CD1c-positive myeloid dendritic cell (primary cell): Measurements from ENCODE around the gene CHST11.

ENCODE experiments used
- DNase-seq: peaks from one replicate; pipeline ENCODE4 v3.0.0-alpha.2; 2016; ENCODE audit errors: extremely low spot score

The CHST11 gene

GRCh38 chr12:104630230-104630670 is 173.5 kb downstream of the CHST11 start:
- DNase-seq, result peak; percentile 38

- no peak for DNase-seq
Measured at GRCh38 chr12:104631867-104632266, 175.1 kb downstream of the CHST11 start.

- DNase-seq, result no peak
Measured at GRCh38 chr12:104632724-104633201, 176.0 kb downstream of the CHST11 start.

- DNase-seq, result no peak
Measured at GRCh38 chr12:104634044-104634443, 177.3 kb downstream of the CHST11 start.

- no peak for DNase-seq
Measured at GRCh38 chr12:104634852-104635251, 178.1 kb downstream of the CHST11 start.

- DNase-seq, result no peak
Measured at GRCh38 chr12:104635607-104636343, 179.0 kb downstream of the CHST11 start.

GRCh38 chr12:104636496-104636895 is 179.7 kb downstream of the CHST11 start:
- no peak for DNase-seq

GRCh38 chr12:104637604-104638003 is 180.9 kb downstream of the CHST11 start:
- peak; percentile 72 for DNase-seq

- peak; percentile 66 for DNase-seq
Measured at GRCh38 chr12:104638218-104638850, 181.6 kb downstream of the CHST11 start.

GRCh38 chr12:104638851-104639240 is 182.1 kb downstream of the CHST11 start:
- DNase-seq, result peak; percentile 86

GRCh38 chr12:104640956-104641355 is 184.2 kb downstream of the CHST11 start:
- DNase-seq, result peak; percentile 41

GRCh38 chr12:104641862-104642261 is 185.1 kb downstream of the CHST11 start:
- DNase-seq, result peak; percentile 91

- peak; percentile 81 for DNase-seq
Measured at GRCh38 chr12:104643093-104643818, 186.5 kb downstream of the CHST11 start.

- DNase-seq, result peak; percentile 86
Measured at GRCh38 chr12:104643819-104644669, 187.3 kb downstream of the CHST11 start.

GRCh38 chr12:104648756-104649155 is 192.0 kb downstream of the CHST11 start:
- peak; percentile 32 for DNase-seq

- DNase-seq, result peak; percentile 63
Measured at GRCh38 chr12:104649217-104649824, 192.6 kb downstream of the CHST11 start.

GRCh38 chr12:104649921-104650320 is 193.2 kb downstream of the CHST11 start:
- DNase-seq, result peak; percentile 65

- DNase-seq, result no peak
Measured at GRCh38 chr12:104650541-104650940, 193.8 kb downstream of the CHST11 start.

GRCh38 chr12:104651811-104652210 is 195.1 kb downstream of the CHST11 start:
- peak; percentile 50 for DNase-seq

- no peak for DNase-seq
Measured at GRCh38 chr12:104652358-104652757, 195.6 kb downstream of the CHST11 start.

- peak; percentile 41 for DNase-seq
Measured at GRCh38 chr12:104652910-104653309, 196.2 kb downstream of the CHST11 start.
